ENCODE results near the gene CDNF.

Gene CDNF

DNA sequence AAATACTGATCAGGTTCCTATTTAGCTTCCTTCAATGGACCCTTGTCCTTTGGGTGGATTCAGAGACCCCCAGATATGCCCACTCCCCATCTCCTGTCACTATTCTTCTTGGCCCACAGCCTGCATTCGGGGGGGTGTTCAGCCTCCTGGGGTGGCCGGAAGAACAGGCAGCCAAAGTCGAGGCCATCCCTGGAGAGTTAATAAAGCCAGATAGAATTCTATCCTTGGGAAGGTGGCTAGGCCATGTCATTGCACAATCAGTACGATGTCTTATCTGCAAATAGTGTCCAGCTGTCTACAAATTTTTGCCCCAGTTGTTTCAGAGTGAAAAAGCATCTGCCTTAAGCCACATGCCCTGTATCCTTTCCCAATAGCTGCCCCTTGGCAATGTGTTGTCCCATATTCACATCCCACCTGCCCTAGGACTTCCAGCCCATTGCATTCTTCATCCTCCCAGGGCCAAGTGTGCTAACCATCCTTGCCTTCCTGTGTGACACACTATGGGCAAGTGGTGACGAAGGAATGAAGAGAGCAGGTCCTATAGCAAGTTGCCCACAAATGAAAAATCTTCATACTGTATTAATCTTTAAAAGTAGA, 53.3 kb downstream of the CDNF start:
- DNase-seq = no peak

DNA sequence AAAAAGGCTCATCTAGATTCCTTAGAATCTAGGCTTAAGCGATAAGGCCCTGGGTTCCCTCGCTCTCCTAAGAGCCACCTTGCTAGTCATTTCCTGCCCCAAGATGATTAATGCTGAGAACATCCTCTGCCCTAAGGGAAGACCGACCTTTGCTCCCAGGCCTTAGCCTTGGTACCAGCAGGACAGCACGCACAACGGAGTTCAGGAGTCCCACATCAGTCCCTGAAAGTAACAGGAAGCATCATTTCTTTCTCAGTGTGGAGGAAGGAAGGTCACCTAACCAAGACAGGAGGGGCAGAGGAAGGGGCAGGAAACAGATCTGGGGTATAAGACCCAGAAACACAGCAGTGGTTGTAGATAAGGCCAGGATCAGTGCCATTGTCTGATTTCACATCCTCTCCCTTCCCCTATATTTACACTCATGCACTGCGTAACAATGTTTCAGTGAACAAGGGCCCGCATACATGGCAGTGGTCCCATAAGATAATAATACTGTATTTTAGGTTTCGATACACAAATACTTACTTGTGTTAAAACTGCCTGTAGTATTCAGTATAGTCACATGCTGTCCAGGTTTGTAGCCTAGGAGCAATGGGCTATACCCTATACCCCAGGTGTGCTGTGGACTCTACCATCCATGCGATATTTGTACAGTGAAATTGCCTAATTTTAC, 55.0 kb downstream of the CDNF start:
- DNase-seq = no peak

DNA sequence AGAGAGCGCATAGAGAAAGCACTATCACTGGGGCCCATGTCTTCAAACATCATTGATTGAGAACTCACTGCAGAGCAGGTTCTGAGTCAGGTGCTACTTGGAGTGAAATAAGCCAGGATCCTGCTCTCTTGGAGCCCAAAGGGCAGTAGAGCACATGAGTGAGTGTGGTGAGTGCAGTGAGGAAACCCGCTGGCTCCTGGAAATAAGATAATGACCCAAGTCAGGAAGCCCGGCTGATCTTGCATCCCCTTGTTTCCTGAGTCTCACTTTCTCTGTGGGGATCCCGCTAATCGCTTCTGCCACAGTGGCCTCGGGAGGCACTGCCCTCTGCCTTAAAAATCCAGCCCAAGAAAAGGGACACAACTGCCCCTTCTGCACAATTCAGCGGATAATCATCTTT, 56.1 kb downstream of the CDNF start:
- no peak for DNase-seq

DNA sequence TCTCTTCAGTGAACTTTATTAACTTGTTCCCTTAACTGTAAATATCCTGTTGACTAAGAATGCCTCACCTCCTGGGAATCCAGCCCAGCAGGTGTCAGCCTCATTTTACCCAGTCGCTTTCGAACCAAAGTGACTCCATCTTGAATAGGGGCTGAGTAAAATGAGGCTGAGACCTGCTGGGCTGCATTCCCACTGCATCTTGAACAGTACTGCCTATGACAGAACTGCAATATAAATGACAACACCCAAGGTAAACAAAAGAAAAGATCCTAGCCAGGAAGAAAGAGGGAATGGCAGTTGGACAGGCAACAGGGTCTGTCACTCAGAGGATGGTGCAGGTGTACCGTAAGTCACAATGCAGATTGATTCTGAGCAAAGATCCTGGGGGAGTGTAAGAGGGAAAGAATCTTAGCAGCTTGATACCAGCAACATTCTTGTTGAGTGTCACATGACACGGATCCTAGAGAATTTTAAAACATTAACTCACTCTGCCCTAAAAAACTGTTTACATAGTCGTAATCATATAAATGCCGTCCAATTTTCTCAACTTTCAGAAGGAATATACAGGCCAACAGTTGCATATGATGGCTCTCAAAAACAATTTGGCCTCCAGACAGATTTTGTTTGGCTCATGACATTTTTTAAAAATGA, 58.7 kb downstream of the CDNF start:
- no peak for DNase-seq

DNA sequence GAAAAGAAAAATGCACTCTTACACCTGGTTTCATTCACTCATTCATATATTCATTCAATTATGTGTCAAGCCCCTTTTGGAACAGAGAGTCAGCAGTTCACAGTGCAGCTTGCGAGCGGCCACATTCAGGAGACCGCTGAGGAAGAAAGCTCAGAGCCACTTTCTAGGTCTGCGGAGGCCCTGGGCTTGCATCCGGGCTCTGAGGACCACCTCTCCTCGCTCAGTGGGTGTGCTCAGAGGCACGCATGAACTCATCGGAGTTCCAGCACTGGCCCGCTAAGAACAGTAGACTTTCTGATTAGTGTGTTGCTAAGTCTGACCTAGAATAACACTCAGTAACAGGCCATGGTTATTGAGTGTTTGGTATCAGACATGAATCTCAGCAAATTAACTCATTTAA, 61.3 kb downstream of the CDNF start:
- DNase-seq = no peak

DNA sequence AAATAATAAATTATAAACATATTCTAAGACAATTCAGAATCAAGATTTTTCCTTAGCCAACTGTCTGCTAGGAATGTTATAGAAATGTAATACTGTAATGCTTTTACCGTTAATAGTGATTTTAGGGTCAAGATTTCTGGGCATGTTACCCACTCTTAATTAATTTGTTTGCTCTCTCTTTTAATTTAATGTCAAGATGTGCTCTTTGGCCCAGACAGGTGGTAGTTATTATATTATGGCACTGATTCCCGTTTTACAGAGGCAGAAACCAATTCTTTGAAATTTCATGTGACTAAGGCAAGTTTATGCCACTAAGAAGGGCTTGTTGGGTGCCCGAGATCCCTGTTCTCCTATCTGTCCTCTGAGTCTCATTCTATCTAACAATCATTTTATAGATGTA, 62.2 kb downstream of the CDNF start:
- DNase-seq = no peak

DNA sequence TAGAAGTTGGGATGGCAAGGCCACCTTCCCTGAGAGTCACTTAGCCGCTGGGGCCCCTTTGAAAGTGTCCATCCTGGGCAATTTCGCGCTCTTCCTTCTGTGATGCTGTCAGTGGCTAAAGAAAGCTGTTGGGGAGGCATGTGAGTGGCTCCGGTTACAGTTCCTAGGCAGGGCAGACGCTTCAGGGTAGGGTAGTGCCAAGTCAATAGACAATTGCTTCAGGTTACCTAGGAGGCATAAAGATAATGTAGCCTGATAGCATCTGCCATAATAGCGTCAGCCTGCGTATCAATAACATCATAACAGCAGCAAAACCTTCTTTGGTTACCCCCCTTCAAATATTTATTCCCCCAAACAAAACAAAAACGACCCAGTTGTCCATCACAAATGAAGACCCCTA, 63.0 kb downstream of the CDNF start, which contains the start of gene FAM107B:
Gene FAM107B, minus strand, starts transcription at position 101 of the 400 bp plus-strand sequence. CDS start 234 bp downstream, outside the sequence.
- no peak for DNase-seq

DNA sequence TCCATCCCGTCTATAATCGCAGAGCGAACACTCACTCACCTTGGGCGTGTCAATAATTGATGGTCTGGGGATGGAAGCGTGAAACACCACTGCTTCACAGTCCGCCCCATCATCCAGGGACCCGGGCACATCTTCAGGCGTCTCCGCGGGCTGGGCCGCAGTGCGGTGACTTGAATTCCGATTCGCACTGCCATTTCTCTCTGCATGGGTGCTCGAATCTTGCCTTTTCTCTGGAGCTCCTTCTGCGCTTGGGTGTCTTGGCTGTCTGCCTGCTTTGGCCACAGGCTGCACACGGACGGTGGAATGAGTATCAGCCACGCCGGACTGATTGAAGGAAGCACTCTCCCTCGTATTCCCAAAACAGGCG, 63.6 kb downstream of the CDNF start:
- DNase-seq = no peak

DNA sequence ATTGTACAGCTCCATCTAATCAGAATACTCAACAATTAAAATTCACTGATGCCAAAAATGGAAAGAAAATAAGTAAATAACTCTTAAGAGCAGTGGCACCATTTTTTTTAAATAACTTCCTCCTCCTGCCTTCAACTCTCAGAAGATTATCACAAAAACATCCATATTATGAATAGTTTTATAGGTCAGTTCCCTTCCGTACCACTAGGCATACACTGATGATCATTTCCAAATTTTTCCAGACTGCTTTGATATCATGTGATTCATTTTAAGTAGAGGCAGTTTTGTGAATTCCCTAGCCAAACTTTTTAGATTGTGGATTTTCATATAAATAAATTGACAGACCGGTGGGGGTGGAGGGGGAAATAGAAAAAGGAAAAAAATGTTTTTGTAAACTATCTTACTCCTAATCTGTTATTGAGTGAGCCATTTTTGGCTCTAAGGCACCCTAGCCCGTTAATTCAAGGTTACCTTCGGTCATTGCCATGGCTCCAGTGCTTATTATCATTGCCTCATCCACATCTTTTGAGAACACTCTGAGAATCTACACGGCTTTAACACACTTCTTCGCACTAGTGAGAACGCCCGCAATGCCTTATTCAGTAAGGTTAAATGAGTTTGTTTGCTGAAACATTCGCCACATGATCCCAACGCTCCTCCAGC, 64.2 kb downstream of the CDNF start:
- no peak for DNase-seq

DNA sequence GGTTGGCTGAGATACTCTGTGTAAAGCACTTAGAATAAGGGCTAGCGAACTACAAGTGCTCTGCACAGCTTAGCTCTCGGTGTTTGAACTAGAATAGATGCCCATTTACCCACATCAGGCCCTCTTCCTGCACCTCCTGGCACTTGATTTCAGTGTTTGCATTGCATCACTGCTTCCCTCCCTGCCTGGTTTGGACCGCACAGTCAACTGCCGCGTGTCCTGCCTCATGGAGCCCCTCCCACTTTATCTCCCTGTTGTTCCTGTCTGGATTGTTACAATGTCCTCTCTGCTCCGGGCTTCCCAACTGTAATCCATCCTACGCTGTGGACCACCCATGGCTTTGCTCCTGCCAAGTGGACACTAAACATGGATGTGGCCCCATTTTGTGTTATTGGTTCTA, 65.4 kb downstream of the CDNF start:
- no peak for DNase-seq

DNA sequence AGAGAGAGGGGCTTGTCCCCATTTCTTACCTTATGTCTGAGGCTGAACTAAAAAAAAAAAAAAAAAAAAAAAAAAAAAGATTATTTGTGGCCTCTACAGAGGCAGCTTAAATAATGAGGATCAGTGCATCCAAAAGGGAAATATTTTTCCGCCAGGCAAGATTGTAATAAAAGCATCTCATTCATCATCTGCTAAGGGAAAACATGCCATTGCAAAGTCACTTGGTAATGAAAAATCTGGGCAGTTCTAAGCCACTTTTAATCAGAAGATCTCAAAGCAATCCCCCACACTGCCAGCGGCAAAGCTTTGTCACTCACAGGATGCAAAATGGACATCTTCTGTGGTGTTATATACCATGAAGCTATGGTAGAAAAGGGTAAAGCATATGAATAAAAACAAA, 66.9 kb downstream of the CDNF start:
- DNase-seq = no peak
